Osteocyte (in vitro differentiated cells): ENCODE measurements around the gene EDIL3. TPM values are rescaled to one million over a fixed set of nuclear protein-coding genes. Genes with fewer than 3 reads are reported as not detected.
"Not testable (repeated sequence)": the region's sequence is repeated elsewhere in the genome, so short reads cannot be mapped to it uniquely, and the experiment has no call there.

Source experiments
- DNase-seq: peaks from one replicate; pipeline ENCODE4 v3.0.0; 2021; ENCODE audit warnings: mixed read lengths; ENCODE audit not compliant: unreplicated experiment; ENCODE audit errors: extremely low spot score
- H3K27ac Mint-ChIP-seq: one replicate; pipeline ENCODE4 v1.8.0; 2021; ENCODE audit warnings: mild to moderate bottlenecking, mixed read lengths; ENCODE audit not compliant: unreplicated experiment
- H3K27me3 Mint-ChIP-seq: one replicate; pipeline ENCODE4 v1.8.0; 2021; ENCODE audit warnings: mixed read lengths; ENCODE audit not compliant: unreplicated experiment
- H3K36me3 Mint-ChIP-seq: one replicate; pipeline ENCODE4 v1.8.0; 2021; ENCODE audit warnings: mixed read lengths; ENCODE audit not compliant: unreplicated experiment
- H3K4me1 Mint-ChIP-seq: one replicate; pipeline ENCODE4 v1.8.0; 2021; ENCODE audit warnings: mixed read lengths; ENCODE audit not compliant: unreplicated experiment
- H3K4me3 Mint-ChIP-seq: one replicate; pipeline ENCODE4 v1.8.0; 2021; ENCODE audit warnings: mild to moderate bottlenecking, moderate library complexity, mixed read lengths; ENCODE audit not compliant: unreplicated experiment
- H3K9me3 Mint-ChIP-seq: one replicate; pipeline ENCODE4 v1.8.0; 2021; ENCODE audit warnings: mixed read lengths; ENCODE audit not compliant: unreplicated experiment
- CTCF ChIP-seq: fragments of 200-600 bp; sonication (generic); IDR thresholded peaks from 2 replicates; pipeline ENCODE4 v1.5.0; 2021; ENCODE audit warnings: antibody characterized with exemption, mild to moderate bottlenecking, moderate library complexity
- total RNA-seq: library from RNA; stranded (reverse); gene quantifications from 2 replicates; pipeline ENCODE4 v1.2.1, GENCODE V29; 2021

The EDIL3 gene
- total RNA-seq, 1 donor from 2014 or later: 470 TPM

GRCh38 chr5:84032324-84032723 lies 352.4 kb downstream of the EDIL3 start:
- Mint-ChIP-seq H3K27ac (peak overlapping the region; percentile 74), H3K27me3 (no peaks in the 10 kb centered on the region), H3K4me3 (peak overlapping the region; percentile 17), H3K4me1 (peaks cover 65% of the 10 kb centered on the region), H3K9me3 (peaks cover 4% of the 10 kb centered on the region), H3K36me3 (peaks cover 26% of the 10 kb centered on the region)
- DNase-seq: no peak
- no peak for TF ChIP-seq CTCF

GRCh38 chr5:84028093-84028492 lies 356.6 kb downstream of the EDIL3 start:
- peaks cover 39% of the 10 kb centered on the region for H3K4me1 Mint-ChIP-seq
- H3K27me3 Mint-ChIP-seq: no peaks in the 10 kb centered on the region
- no peak overlapping the region for H3K4me3 Mint-ChIP-seq
- no peak for DNase-seq
- H3K27ac Mint-ChIP-seq: peak overlapping the region; percentile 43
- no peak for TF ChIP-seq CTCF
- peaks cover 4% of the 10 kb centered on the region for H3K9me3 Mint-ChIP-seq
- H3K36me3 Mint-ChIP-seq: peaks cover 24% of the 10 kb centered on the region

GRCh38 chr5:84018521-84018920 lies 366.2 kb downstream of the EDIL3 start:
- H3K36me3 Mint-ChIP-seq, H3K9me3 Mint-ChIP-seq, H3K4me3 Mint-ChIP-seq, DNase-seq, H3K27me3 Mint-ChIP-seq: not testable (repeated sequence)
- Mint-ChIP-seq H3K27ac (peak overlapping the region; percentile 61), H3K4me1 (peaks cover 42% of the 10 kb centered on the region)

GRCh38 chr5:84017523-84018172 lies 367.0 kb downstream of the EDIL3 start:
- no peak overlapping the region for H3K4me3 Mint-ChIP-seq
- H3K27ac Mint-ChIP-seq: peak overlapping the region; percentile 52
- DNase-seq: no peak
- H3K4me1 Mint-ChIP-seq: peaks cover 42% of the 10 kb centered on the region
- H3K27me3 Mint-ChIP-seq: no peaks in the 10 kb centered on the region
- H3K9me3 Mint-ChIP-seq: no peaks in the 10 kb centered on the region
- TF ChIP-seq CTCF: no peak
- H3K36me3 Mint-ChIP-seq: peaks cover 10% of the 10 kb centered on the region

GRCh38 chr5:84016085-84016484 lies 368.6 kb downstream of the EDIL3 start:
- peak overlapping the region; percentile 66 for H3K27ac Mint-ChIP-seq
- DNase-seq: no peak

More at GRCh38 chr5:84016085-84016484, 368.6 kb downstream of the EDIL3 start:
- Mint-ChIP-seq H3K36me3 (peaks cover 5% of the 10 kb centered on the region), H3K9me3 (no peaks in the 10 kb centered on the region), H3K4me1 (peaks cover 44% of the 10 kb centered on the region), H3K27me3 (no peaks in the 10 kb centered on the region), H3K4me3 (no peak overlapping the region)
- no peak for TF ChIP-seq CTCF
